ENCODE measurements around the gene APEX2. TPM values are rescaled to one million over a fixed set of nuclear protein-coding genes. Genes with fewer than 3 reads are reported as not detected.

Gene APEX2
- total RNA-seq, 1 experiment from 2014 or later = 57.7 TPM

DNA sequence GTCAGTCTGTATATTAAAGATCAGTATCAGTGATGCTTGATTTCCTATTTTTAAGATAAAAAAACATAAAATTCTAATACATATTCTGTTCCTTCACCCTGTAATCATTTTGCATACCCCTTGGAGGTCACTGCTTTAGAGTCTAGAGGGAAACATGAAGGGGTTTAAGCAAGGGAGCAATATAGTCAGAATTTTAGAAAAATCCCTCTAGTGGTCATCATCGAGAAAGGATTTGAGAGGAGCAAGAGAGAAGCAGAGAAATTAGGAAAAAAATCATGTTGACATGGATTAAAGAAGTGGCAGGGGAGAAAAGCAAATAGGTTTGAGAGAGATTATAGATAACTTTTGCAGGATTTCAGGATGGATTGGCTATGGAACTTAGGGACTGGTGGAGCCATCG is 11.1 kb downstream of the APEX2 start:
- H3K4me2 ChIP-seq = no peak overlapping the region
- H3K27me3 ChIP-seq (ENCODE audit: insufficient read depth, low read depth) = no peaks in the 10 kb centered on the region
- no peak for DNase-seq
- peaks cover 32% of the 10 kb centered on the region for H3F3A ChIP-seq (ENCODE audit: insufficient read depth, low read depth)
- BruUV-seq (replicated peaks) = no TSS peak
- no peaks in the 10 kb centered on the region for H4K20me1 ChIP-seq (ENCODE audit: insufficient read depth)
- no peak overlapping the region for H3K27ac ChIP-seq
- no peaks in the 10 kb centered on the region for H3K9me2 ChIP-seq (ENCODE audit: insufficient read depth)
- TF ChIP-seq EZH2 (IDR thresholded peaks at IDR 0.05; ENCODE audit: low read depth) = no peak
- TF ChIP-seq, protein P1, sequence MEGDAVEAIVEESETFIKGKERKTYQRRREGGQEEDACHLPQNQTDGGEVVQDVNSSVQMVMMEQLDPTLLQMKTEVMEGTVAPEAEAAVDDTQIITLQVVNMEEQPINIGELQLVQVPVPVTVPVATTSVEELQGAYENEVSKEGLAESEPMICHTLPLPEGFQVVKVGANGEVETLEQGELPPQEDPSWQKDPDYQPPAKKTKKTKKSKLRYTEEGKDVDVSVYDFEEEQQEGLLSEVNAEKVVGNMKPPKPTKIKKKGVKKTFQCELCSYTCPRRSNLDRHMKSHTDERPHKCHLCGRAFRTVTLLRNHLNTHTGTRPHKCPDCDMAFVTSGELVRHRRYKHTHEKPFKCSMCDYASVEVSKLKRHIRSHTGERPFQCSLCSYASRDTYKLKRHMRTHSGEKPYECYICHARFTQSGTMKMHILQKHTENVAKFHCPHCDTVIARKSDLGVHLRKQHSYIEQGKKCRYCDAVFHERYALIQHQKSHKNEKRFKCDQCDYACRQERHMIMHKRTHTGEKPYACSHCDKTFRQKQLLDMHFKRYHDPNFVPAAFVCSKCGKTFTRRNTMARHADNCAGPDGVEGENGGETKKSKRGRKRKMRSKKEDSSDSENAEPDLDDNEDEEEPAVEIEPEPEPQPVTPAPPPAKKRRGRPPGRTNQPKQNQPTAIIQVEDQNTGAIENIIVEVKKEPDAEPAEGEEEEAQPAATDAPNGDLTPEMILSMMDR (conservative IDR thresholded peaks at IDR 0.05) = peak; percentile 58
- intact Hi-C loops (cut with micrococcal nuclease; ENCODE audit: unreplicated experiment) = no loop called here
- ChIA-PET POLR2A (ENCODE audit: unreplicated experiment) (no interaction called here), CTCF (no interaction called here)
- H3K9me3 ChIP-seq (ENCODE audit: insufficient read depth, low read depth) = no peaks in the 10 kb centered on the region
- no peak overlapping the region for H2AFZ ChIP-seq
- H3K36me3 ChIP-seq (ENCODE audit: low read depth) = no peaks in the 10 kb centered on the region
- peaks cover 47% of the 10 kb centered on the region for H3K4me1 ChIP-seq (replicated peaks; ENCODE audit: insufficient read depth)
- H3K79me2 ChIP-seq (ENCODE audit: low read depth) = no peaks in the 10 kb centered on the region
- no peak overlapping the region for H3K4me3 ChIP-seq

DNA sequence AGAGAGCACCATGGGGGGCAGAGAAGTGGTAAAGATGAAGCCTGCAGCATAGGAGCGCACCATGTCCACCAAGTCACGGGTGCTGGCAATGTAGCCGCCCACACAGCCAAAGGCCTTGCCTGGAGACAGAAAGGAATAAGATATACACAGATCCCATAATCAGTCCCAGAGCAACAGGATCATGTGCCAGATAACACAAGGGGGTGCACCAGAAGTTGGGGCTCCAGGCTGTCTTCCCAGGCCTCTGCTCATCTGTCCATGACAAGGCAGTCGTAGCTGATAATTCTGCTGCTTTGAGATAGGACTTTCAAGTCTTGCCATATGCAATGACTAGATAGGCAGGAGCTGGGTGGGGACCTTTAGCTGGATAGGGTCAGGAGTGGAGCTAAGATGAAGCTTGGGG is 14.7 kb downstream of the APEX2 start:
- Histone ChIP-seq H3K9me2 (ENCODE audit: insufficient read depth) (no peaks in the 10 kb centered on the region), H3K27ac (no peak overlapping the region), H3K4me1 (replicated peaks; ENCODE audit: insufficient read depth) (peaks cover 12% of the 10 kb centered on the region), H3K9me3 (ENCODE audit: insufficient read depth, low read depth) (no peaks in the 10 kb centered on the region), H3K27me3 (ENCODE audit: insufficient read depth, low read depth) (no peaks in the 10 kb centered on the region), H3F3A (ENCODE audit: insufficient read depth, low read depth) (peaks cover 2% of the 10 kb centered on the region; the same call in 1 of the 2 replicates), H2AFZ (no peak overlapping the region), H3K4me3 (no peak overlapping the region), H3K4me2 (no peak overlapping the region), H3K79me2 (ENCODE audit: low read depth) (no peaks in the 10 kb centered on the region), H3K36me3 (ENCODE audit: low read depth) (no peaks in the 10 kb centered on the region), H4K20me1 (ENCODE audit: insufficient read depth) (no peaks in the 10 kb centered on the region)
- TF ChIP-seq EZH2 (IDR thresholded peaks at IDR 0.05; ENCODE audit: low read depth) = no peak
- TF ChIP-seq, protein P1 (conservative IDR thresholded peaks at IDR 0.05) = no peak
- POLR2A ChIA-PET (ENCODE audit: unreplicated experiment) = no interaction called here
- intact Hi-C loops (cut with micrococcal nuclease; ENCODE audit: unreplicated experiment) = no loop called here
- CTCF ChIA-PET = no interaction called here
- DNase-seq = no peak
- no TSS peak for BruUV-seq (replicated peaks)

DNA sequence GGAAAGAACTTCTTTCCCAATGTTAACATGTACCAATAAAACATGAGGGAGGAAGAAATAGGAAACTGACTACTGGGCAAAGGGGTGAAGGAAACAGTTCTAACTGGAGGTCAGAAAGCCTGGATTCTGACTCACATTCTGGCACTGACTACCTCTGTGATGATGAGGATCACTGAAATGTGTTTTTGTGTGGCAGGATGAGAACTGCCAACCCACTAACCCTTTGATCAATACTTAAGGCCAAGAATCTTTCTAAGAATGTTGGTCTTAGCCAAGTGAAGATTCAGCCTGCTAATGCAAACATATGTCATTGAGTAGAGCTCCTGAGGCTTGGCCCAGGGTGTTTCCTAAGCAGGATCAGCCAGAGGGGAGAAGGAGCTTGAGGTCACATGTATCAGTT is 26.0 kb downstream of the APEX2 start:
- Histone ChIP-seq H3K36me3 (ENCODE audit: low read depth) (no peaks in the 10 kb centered on the region), H3K27ac (no peak overlapping the region), H3K4me1 (replicated peaks; ENCODE audit: insufficient read depth) (no peaks in the 10 kb centered on the region), H3K4me3 (no peak overlapping the region), H3K9me2 (ENCODE audit: insufficient read depth) (no peaks in the 10 kb centered on the region), H4K20me1 (ENCODE audit: insufficient read depth) (no peaks in the 10 kb centered on the region), H3F3A (ENCODE audit: insufficient read depth, low read depth) (no peaks in the 10 kb centered on the region), H2AFZ (no peak overlapping the region), H3K79me2 (ENCODE audit: low read depth) (no peaks in the 10 kb centered on the region), H3K4me2 (no peak overlapping the region), H3K9me3 (ENCODE audit: insufficient read depth, low read depth) (no peaks in the 10 kb centered on the region), H3K27me3 (ENCODE audit: insufficient read depth, low read depth) (no peaks in the 10 kb centered on the region)
- DNase-seq = peak in 1 of 2 experiments; percentile 35
- intact Hi-C loops (cut with micrococcal nuclease; ENCODE audit: unreplicated experiment) = no loop called here
- BruUV-seq (replicated peaks) = no TSS peak
- POLR2A ChIA-PET (ENCODE audit: unreplicated experiment) = no interaction called here
- CTCF ChIA-PET = no interaction called here
- no peak for TF ChIP-seq EZH2 (IDR thresholded peaks at IDR 0.05; ENCODE audit: low read depth)
- TF ChIP-seq, protein P1 (conservative IDR thresholded peaks at IDR 0.05) = no peak
